ENCODE data around the gene OXSR1. TPM values are rescaled to one million over a fixed set of nuclear protein-coding genes. Genes with fewer than 3 reads are reported as not detected.

Gene OXSR1
- total and polyA plus RNA-seq, 2 of the 13 experiments (the other 11 are each of a cell fraction or from before 2014, with no cell fraction given), result 27.4 to 32.6 TPM

DNA sequence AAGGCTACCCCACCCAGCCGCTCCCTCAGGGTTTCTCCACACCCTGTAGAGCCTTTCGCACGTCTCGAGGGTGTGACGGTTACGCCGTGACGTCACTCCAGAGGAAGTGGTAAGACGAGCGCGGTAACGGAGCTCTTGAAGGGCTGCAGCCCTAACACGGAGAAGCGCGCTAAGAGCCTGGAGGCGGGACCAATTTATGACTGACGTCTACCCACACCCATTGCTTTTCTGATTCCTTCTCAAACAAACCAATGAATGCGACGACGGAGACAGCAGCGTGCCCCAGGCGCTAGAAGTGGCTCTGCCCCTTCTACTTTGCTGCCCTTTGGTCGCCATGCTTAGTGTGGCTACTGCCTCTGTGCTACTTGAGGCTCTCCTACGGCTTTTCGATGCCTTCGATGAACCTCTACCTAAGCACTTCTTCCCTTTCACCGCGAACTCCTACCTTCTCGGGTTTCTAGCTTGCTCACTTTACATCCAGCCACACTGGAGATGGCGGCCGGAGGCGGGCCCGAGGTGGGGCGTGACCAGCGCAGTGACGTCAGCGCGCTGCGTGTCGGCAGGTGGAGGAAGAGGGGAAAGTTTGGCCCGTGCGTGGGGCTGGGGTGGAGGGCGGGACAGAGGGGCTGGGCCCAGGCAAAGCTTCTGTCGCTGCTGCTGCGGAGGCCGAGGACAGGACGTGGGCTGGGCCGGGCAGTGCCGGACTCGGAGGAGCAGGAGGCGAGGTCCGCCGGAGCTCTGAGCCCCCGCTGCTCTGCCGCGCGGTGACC is at the start of gene OXSR1 (continued):
- TF ChIP-seq, protein P1, sequence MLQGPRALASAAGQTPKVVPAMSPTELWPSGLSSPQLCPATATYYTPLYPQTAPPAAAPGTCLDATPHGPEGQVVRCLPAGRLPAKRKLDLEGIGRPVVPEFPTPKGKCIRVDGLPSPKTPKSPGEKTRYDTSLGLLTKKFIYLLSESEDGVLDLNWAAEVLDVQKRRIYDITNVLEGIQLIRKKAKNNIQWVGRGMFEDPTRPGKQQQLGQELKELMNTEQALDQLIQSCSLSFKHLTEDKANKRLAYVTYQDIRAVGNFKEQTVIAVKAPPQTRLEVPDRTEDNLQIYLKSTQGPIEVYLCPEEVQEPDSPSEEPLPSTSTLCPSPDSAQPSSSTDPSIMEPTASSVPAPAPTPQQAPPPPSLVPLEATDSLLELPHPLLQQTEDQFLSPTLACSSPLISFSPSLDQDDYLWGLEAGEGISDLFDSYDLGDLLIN (CRISPR knock-in tag; IDR thresholded peaks at IDR 0.05; ENCODE audit: borderline replicate concordance), result peak; percentile 79; the same call in 1 of the 2 replicates
- TF ChIP-seq ZNF619 (CRISPR knock-in tag; IDR thresholded peaks at IDR 0.05) (0 out of 2 replicates have a peak, but pooled peaks have one; percentile 34), JUND (CRISPR knock-in tag; IDR thresholded peaks at IDR 0.05) (peak; percentile 63), ZNF136 (CRISPR knock-in tag; IDR thresholded peaks at IDR 0.05; ENCODE audit: low read depth) (no peak), ZNF546 (CRISPR knock-in tag; conservative IDR thresholded peaks at IDR 0.05) (no peak; the same call in 1 of the 2 replicates), GLI4 (CRISPR knock-in tag; IDR thresholded peaks at IDR 0.05; ENCODE audit: borderline replicate concordance) (no peak), TCF12 (IDR thresholded peaks at IDR 0.05) (no peak), TCF12 (CRISPR knock-in tag; IDR thresholded peaks at IDR 0.05) (peak; percentile 87; the same call in 1 of the 2 replicates), TGIF2 (CRISPR knock-in tag; IDR thresholded peaks at IDR 0.05) (no peak; the same call in 1 of the 2 replicates), ZNF816 (CRISPR knock-in tag; IDR thresholded peaks at IDR 0.05; ENCODE audit: borderline replicate concordance) (0 out of 2 replicates have a peak, but pooled peaks have one; percentile 6)
- TF ChIP-seq, protein P2, sequence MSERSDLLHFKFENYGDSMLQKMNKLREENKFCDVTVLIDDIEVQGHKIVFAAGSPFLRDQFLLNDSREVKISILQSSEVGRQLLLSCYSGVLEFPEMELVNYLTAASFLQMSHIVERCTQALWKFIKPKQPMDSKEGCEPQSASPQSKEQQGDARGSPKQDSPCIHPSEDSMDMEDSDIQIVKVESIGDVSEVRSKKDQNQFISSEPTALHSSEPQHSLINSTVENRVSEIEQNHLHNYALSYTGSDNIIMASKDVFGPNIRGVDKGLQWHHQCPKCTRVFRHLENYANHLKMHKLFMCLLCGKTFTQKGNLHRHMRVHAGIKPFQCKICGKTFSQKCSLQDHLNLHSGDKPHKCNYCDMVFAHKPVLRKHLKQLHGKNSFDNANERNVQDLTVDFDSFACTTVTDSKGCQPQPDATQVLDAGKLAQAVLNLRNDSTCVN (CRISPR knock-in tag; IDR thresholded peaks at IDR 0.05; ENCODE audit: borderline replicate concordance), result 0 out of 2 replicates have a peak, but pooled peaks have one; percentile 2
- TF ChIP-seq, protein P3, sequence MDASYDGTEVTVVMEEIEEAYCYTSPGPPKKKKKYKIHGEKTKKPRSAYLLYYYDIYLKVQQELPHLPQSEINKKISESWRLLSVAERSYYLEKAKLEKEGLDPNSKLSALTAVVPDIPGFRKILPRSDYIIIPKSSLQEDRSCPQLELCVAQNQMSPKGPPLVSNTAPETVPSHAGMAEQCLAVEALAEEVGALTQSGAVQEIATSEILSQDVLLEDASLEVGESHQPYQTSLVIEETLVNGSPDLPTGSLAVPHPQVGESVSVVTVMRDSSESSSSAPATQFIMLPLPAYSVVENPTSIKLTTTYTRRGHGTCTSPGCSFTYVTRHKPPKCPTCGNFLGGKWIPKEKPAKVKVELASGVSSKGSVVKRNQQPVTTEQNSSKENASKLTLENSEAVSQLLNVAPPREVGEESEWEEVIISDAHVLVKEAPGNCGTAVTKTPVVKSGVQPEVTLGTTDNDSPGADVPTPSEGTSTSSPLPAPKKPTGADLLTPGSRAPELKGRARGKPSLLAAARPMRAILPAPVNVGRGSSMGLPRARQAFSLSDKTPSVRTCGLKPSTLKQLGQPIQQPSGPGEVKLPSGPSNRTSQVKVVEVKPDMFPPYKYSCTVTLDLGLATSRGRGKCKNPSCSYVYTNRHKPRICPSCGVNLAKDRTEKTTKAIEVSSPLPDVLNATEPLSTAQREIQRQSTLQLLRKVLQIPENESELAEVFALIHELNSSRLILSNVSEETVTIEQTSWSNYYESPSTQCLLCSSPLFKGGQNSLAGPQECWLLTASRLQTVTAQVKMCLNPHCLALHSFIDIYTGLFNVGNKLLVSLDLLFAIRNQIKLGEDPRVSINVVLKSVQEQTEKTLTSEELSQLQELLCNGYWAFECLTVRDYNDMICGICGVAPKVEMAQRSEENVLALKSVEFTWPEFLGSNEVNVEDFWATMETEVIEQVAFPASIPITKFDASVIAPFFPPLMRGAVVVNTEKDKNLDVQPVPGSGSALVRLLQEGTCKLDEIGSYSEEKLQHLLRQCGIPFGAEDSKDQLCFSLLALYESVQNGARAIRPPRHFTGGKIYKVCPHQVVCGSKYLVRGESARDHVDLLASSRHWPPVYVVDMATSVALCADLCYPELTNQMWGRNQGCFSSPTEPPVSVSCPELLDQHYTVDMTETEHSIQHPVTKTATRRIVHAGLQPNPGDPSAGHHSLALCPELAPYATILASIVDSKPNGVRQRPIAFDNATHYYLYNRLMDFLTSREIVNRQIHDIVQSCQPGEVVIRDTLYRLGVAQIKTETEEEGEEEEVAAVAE (CRISPR knock-in tag; IDR thresholded peaks at IDR 0.05; ENCODE audit: borderline replicate concordance), result peak; percentile 53; the same call in 1 of the 2 replicates
- TF ChIP-seq, protein P4, sequence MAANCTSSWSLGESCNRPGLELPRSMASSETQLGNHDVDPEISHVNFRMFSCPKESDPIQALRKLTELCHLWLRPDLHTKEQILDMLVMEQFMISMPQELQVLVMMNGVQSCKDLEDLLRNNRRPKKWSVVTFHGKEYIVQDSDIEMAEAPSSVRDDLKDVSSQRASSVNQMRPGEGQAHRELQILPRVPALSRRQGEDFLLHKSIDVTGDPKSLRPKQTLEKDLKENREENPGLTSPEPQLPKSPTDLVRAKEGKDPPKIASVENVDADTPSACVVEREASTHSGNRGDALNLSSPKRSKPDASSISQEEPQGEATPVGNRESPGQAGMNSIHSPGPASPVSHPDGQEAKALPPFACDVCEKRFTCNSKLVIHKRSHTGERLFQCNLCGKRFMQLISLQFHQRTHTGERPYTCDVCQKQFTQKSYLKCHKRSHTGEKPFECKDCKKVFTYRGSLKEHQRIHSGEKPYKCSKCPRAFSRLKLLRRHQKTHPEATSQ (CRISPR knock-in tag; IDR thresholded peaks at IDR 0.05; ENCODE audit: borderline replicate concordance), result peak; percentile 17; the same call in 1 of the 2 replicates
- TF ChIP-seq, protein P5, sequence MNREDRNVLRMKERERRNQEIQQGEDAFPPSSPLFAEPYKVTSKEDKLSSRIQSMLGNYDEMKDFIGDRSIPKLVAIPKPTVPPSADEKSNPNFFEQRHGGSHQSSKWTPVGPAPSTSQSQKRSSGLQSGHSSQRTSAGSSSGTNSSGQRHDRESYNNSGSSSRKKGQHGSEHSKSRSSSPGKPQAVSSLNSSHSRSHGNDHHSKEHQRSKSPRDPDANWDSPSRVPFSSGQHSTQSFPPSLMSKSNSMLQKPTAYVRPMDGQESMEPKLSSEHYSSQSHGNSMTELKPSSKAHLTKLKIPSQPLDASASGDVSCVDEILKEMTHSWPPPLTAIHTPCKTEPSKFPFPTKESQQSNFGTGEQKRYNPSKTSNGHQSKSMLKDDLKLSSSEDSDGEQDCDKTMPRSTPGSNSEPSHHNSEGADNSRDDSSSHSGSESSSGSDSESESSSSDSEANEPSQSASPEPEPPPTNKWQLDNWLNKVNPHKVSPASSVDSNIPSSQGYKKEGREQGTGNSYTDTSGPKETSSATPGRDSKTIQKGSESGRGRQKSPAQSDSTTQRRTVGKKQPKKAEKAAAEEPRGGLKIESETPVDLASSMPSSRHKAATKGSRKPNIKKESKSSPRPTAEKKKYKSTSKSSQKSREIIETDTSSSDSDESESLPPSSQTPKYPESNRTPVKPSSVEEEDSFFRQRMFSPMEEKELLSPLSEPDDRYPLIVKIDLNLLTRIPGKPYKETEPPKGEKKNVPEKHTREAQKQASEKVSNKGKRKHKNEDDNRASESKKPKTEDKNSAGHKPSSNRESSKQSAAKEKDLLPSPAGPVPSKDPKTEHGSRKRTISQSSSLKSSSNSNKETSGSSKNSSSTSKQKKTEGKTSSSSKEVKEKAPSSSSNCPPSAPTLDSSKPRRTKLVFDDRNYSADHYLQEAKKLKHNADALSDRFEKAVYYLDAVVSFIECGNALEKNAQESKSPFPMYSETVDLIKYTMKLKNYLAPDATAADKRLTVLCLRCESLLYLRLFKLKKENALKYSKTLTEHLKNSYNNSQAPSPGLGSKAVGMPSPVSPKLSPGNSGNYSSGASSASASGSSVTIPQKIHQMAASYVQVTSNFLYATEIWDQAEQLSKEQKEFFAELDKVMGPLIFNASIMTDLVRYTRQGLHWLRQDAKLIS (CRISPR knock-in tag; IDR thresholded peaks at IDR 0.05), result no peak
